ENCODE results near the gene NAP1L4.
"Not testable (repeated sequence)": the region's sequence is repeated elsewhere in the genome, so short reads cannot be mapped to it uniquely, and the experiment has no call there.

The NAP1L4 gene

GRCh38 chr11:2921742-2922493 lies 70.2 kb downstream of the NAP1L4 start:
- no peak for DNase-seq

GRCh38 chr11:2921261-2921660 lies 70.9 kb downstream of the NAP1L4 start:
- no peak for DNase-seq

- no peak for DNase-seq
Measured at GRCh38 chr11:2920343-2920742, 71.8 kb downstream of the NAP1L4 start.

GRCh38 chr11:2919837-2920236 lies 72.3 kb downstream of the NAP1L4 start:
- DNase-seq, result no peak

- DNase-seq, result no peak
Measured at GRCh38 chr11:2919188-2919587, 72.9 kb downstream of the NAP1L4 start.

- no peak for DNase-seq
Measured at GRCh38 chr11:2917842-2918490, 74.2 kb downstream of the NAP1L4 start.

- no peak for DNase-seq
Measured at GRCh38 chr11:2916892-2917645, 75.1 kb downstream of the NAP1L4 start.

GRCh38 chr11:2916114-2916891 lies 75.8 kb downstream of the NAP1L4 start:
- DNase-seq, result no peak

- no peak for DNase-seq
Measured at GRCh38 chr11:2915473-2915872, 76.7 kb downstream of the NAP1L4 start.

- no peak for DNase-seq
Measured at GRCh38 chr11:2914455-2915195, 77.5 kb downstream of the NAP1L4 start.

GRCh38 chr11:2913776-2914175 lies 78.4 kb downstream of the NAP1L4 start:
- DNase-seq, result no peak

- no peak for DNase-seq
Measured at GRCh38 chr11:2913019-2913431, 79.1 kb downstream of the NAP1L4 start.

- no peak for DNase-seq
Measured at GRCh38 chr11:2912498-2912897, 79.6 kb downstream of the NAP1L4 start.

GRCh38 chr11:2911785-2912391 lies 80.2 kb downstream of the NAP1L4 start:
- no peak for DNase-seq

- DNase-seq, result no peak
Measured at GRCh38 chr11:2911088-2911784, 80.9 kb downstream of the NAP1L4 start.

- DNase-seq, result no peak
Measured at GRCh38 chr11:2910401-2910955, 81.7 kb downstream of the NAP1L4 start.

- no peak for DNase-seq
Measured at GRCh38 chr11:2909133-2909902, 82.8 kb downstream of the NAP1L4 start.

GRCh38 chr11:2908130-2908529 lies 84.0 kb downstream of the NAP1L4 start:
- no peak for DNase-seq

- DNase-seq, result not testable (repeated sequence)
Measured at GRCh38 chr11:2905299-2905698, 86.8 kb downstream of the NAP1L4 start.

Data from C1 segment of cervical spinal cord (tissue), 14 donors.